ENCODE data around the gene GAS2L2. TPM values are rescaled to one million over a fixed set of nuclear protein-coding genes. Genes with fewer than 3 reads are reported as not detected.

The GAS2L2 gene
- total and polyA plus RNA-seq, 2 of the 8 experiments (the other 6 are each of a cell fraction or from before 2014, with no cell fraction given), result 0.09 to 0.13 TPM

- TF ChIP-seq CHD7 (IDR thresholded peaks at IDR 0.05; ENCODE audit: insufficient replicate concordance, low read length), result no peak
- no peak for TF ChIP-seq ATF3 (IDR thresholded peaks at IDR 0.05; ENCODE audit: insufficient read depth, low read depth, low read length)
- no peak for TF ChIP-seq FOSL1 (IDR thresholded peaks at IDR 0.05; ENCODE audit: insufficient read depth, low read depth, low read length)
Measured at GRCh38 chr17:35775583-35775982, 22.5 kb upstream of the GAS2L2 start (continued).
